Measurements from ENCODE around the gene IL37.

GRCh38 chr2:112916625-112917247 lies 5.8 kb downstream of the IL37 start:
- no peak for TF ChIP-seq EP300 (IDR thresholded peaks at IDR 0.05; ENCODE audit: low read depth)
- no peak for TF ChIP-seq POLR2A (IDR thresholded peaks at IDR 0.05)
- TF ChIP-seq CTCF (IDR thresholded peaks at IDR 0.05) = no peak
